HepG2 (cell line): Measurements from ENCODE around the gene PPP2R2C.

Source experiments
- HDAC6 ChIP-seq: fragments of 200-600 bp; sonication (generic); IDR thresholded peaks from 2 replicates; pipeline ENCODE4 v1.7.0; 2017; ENCODE audit warnings: mild to moderate bottlenecking, antibody characterized with exemption, low read length, low read depth
- HOXA7 ChIP-seq: sonication (generic); formaldehyde crosslinking; IDR thresholded peaks from 2 replicates; pipeline ENCODE4 v1.8.1; 2022; ENCODE audit warnings: mild to moderate bottlenecking, missing genetic modification reagents, moderate library complexity
- IKZF1 ChIP-seq: fragments of 450-650 bp; IDR thresholded peaks from 2 replicates; pipeline ENCODE4 v1.7.1; 2016
- MAFF ChIP-seq: IDR thresholded peaks from 2 replicates; pipeline ENCODE4 v1.6.1; 2011; ENCODE audit warnings: low read depth, low read length, improper control_type of control experiment
- POLR2A ChIP-seq, 2 experiments: IDR thresholded peaks; 2 replicates each; pipeline ENCODE4 v1.6.1; 2011; ENCODE audit warnings: low read depth in 2 of 2, low read length in 2 of 2, mild to moderate bottlenecking in 1 of 2, moderate library complexity in 1 of 2; ENCODE audit not compliant: insufficient read depth in 1 of 2
- RARG ChIP-seq: sonication (generic); formaldehyde crosslinking; IDR thresholded peaks from 2 replicates; pipeline ENCODE4 v1.4.0; 2020; ENCODE audit warnings: low read depth, mild to moderate bottlenecking, missing genetic modification reagents
- REST ChIP-seq, 2 experiments: IDR thresholded peaks; 2 replicates each; pipeline ENCODE4 v1.6.1; 2011 to 2012; ENCODE audit warnings: low read length in 2 of 2, borderline replicate concordance in 1 of 2, low read depth in 1 of 2, mild to moderate bottlenecking in 1 of 2, moderate library complexity in 1 of 2
- SP1 ChIP-seq, 2 experiments: fragments of 450-650 bp in 1 of 2; sonication (generic) in 1 of 2; formaldehyde crosslinking in 1 of 2; IDR thresholded peaks; 2 replicates each; pipeline versions ENCODE4 v1.4.0 to v1.6.1; 2016 to 2020; ENCODE audit warnings: missing genetic modification reagents in 1 of 2
- U2AF1 ChIP-seq: fragments of 200-400 bp; formaldehyde crosslinking; optimal IDR thresholded peaks from 2 replicates; pipeline ENCODE3; 2017; ENCODE audit warnings: mild to moderate bottlenecking, low read depth, low read length
- UBTF ChIP-seq: sonication (generic); formaldehyde crosslinking; IDR thresholded peaks from 2 replicates; pipeline ENCODE4 v1.4.0; 2020; ENCODE audit warnings: mild to moderate bottlenecking, missing genetic modification reagents
- ZSCAN25 ChIP-seq: sonication (generic); formaldehyde crosslinking; IDR thresholded peaks from 2 replicates; pipeline ENCODE4 v1.8.0; 2022; ENCODE audit warnings: mild to moderate bottlenecking, missing genetic modification reagents
- TF ChIP-seq, protein P1 (sequence below): sonication (generic); formaldehyde crosslinking; IDR thresholded peaks from 2 replicates; pipeline ENCODE4 v1.5.0; 2020; ENCODE audit warnings: mild to moderate bottlenecking, missing genetic modification reagents, moderate library complexity
- TF ChIP-seq, protein P2 (sequence below): IDR thresholded peaks from 2 replicates; pipeline ENCODE4 v1.6.1; 2016; ENCODE audit warnings: missing compliant biosample characterization, missing genetic modification reagents, borderline replicate concordance
- TF ChIP-seq, protein P3 (sequence below), 2 experiments: fragments of 450-650 bp in 1 of 2; sonication (generic) in 1 of 2; formaldehyde crosslinking in 1 of 2; IDR thresholded peaks; 2 replicates each; pipeline versions ENCODE4 v1.6.1 to v1.8.0; 2016 to 2022; ENCODE audit warnings: antibody characterized with exemption in 1 of 2, mild to moderate bottlenecking in 1 of 2, missing genetic modification reagents in 1 of 2

DNA sequence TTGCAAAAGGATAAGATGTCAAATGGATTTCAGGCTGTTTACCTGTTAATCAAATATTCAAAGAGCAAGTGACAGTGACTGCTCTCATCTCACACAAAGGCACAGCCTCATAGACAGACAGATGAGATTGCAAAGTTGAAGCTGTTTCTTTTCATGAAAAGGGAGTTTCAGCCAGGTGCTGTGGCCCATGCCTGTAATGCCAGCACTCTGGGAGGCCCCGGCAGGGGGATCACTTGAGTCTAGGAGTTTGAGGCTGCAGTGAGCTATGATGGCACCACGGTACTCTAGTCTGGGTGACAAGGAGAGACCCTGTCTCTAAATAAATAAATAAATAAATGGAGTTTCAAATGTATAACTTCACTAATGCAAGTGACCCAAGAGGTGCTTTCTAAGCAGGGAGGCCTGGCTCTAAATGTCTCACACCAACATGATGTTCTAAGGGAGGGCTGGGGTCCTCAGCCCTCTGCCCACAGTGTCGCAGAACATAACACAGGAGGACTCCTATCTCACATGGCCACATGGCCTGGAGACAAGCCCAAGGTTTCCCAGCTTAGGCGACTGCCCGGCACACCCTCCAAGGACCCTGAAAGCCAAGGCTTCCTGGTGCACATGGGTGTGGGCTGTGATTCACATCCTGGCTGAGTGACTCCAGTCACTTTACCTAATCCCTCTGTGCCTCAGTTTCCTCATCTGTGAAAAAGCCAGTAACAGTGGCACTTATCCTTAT, 26.8 kb downstream of the PPP2R2C start:
- TF ChIP-seq, protein P1, sequence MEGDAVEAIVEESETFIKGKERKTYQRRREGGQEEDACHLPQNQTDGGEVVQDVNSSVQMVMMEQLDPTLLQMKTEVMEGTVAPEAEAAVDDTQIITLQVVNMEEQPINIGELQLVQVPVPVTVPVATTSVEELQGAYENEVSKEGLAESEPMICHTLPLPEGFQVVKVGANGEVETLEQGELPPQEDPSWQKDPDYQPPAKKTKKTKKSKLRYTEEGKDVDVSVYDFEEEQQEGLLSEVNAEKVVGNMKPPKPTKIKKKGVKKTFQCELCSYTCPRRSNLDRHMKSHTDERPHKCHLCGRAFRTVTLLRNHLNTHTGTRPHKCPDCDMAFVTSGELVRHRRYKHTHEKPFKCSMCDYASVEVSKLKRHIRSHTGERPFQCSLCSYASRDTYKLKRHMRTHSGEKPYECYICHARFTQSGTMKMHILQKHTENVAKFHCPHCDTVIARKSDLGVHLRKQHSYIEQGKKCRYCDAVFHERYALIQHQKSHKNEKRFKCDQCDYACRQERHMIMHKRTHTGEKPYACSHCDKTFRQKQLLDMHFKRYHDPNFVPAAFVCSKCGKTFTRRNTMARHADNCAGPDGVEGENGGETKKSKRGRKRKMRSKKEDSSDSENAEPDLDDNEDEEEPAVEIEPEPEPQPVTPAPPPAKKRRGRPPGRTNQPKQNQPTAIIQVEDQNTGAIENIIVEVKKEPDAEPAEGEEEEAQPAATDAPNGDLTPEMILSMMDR: no peak
- no peak for TF ChIP-seq RARG (CRISPR knock-in tag)
- TF ChIP-seq MAFF: no peak
- TF ChIP-seq UBTF: no peak
- TF ChIP-seq, protein P2, sequence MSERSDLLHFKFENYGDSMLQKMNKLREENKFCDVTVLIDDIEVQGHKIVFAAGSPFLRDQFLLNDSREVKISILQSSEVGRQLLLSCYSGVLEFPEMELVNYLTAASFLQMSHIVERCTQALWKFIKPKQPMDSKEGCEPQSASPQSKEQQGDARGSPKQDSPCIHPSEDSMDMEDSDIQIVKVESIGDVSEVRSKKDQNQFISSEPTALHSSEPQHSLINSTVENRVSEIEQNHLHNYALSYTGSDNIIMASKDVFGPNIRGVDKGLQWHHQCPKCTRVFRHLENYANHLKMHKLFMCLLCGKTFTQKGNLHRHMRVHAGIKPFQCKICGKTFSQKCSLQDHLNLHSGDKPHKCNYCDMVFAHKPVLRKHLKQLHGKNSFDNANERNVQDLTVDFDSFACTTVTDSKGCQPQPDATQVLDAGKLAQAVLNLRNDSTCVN: no peak
- TF ChIP-seq, protein P3, sequence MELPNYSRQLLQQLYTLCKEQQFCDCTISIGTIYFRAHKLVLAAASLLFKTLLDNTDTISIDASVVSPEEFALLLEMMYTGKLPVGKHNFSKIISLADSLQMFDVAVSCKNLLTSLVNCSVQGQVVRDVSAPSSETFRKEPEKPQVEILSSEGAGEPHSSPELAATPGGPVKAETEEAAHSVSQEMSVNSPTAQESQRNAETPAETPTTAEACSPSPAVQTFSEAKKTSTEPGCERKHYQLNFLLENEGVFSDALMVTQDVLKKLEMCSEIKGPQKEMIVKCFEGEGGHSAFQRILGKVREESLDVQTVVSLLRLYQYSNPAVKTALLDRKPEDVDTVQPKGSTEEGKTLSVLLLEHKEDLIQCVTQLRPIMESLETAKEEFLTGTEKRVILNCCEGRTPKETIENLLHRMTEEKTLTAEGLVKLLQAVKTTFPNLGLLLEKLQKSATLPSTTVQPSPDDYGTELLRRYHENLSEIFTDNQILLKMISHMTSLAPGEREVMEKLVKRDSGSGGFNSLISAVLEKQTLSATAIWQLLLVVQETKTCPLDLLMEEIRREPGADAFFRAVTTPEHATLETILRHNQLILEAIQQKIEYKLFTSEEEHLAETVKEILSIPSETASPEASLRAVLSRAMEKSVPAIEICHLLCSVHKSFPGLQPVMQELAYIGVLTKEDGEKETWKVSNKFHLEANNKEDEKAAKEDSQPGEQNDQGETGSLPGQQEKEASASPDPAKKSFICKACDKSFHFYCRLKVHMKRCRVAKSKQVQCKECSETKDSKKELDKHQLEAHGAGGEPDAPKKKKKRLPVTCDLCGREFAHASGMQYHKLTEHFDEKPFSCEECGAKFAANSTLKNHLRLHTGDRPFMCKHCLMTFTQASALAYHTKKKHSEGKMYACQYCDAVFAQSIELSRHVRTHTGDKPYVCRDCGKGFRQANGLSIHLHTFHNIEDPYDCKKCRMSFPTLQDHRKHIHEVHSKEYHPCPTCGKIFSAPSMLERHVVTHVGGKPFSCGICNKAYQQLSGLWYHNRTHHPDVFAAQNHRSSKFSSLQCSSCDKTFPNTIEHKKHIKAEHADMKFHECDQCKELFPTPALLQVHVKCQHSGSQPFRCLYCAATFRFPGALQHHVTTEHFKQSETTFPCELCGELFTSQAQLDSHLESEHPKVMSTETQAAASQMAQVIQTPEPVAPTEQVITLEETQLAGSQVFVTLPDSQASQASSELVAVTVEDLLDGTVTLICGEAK (IDR thresholded peaks at IDR 0.05): no peak
- TF ChIP-seq, protein P3 (CRISPR knock-in tag; IDR thresholded peaks at IDR 0.05): no peak
- TF ChIP-seq ZSCAN25 (CRISPR knock-in tag): no peak
- no peak for TF ChIP-seq HDAC6
- no peak for TF ChIP-seq U2AF1
- TF ChIP-seq HOXA7 (CRISPR knock-in tag): no peak
- no peak for TF ChIP-seq REST (IDR thresholded peaks at IDR 0.05; ENCODE audit: borderline replicate concordance in 1 of 2, low read depth in 1 of 2, low read length in 2 of 2)
- TF ChIP-seq POLR2A (IDR thresholded peaks at IDR 0.05; ENCODE audit: insufficient read depth in 1 of 2, low read depth in 2 of 2, low read length in 2 of 2): no peak
- no peak for TF ChIP-seq SP1 (IDR thresholded peaks at IDR 0.05)
- TF ChIP-seq SP1 (CRISPR knock-in tag; IDR thresholded peaks at IDR 0.05): no peak
- no peak for TF ChIP-seq IKZF1
